PFSK-1 (cell line): Measurements from ENCODE around the gene UCP3.

Experiments used
- POLR2AphosphoS5 ChIP-seq: IDR thresholded peaks from 2 replicates; pipeline ENCODE4 v1.6.1; 2012; ENCODE audit warnings: low read depth, mild to moderate bottlenecking, control low read depth, low read length, moderate library complexity
- SIN3A ChIP-seq: IDR thresholded peaks from 2 replicates; pipeline ENCODE4 v1.6.1; 2012; ENCODE audit warnings: mild to moderate bottlenecking, low read length, moderate library complexity, borderline replicate concordance; ENCODE audit not compliant: insufficient read depth
- TAF1 ChIP-seq: IDR thresholded peaks from 2 replicates; pipeline ENCODE4 v1.6.1; 2012; ENCODE audit warnings: low read length, control low read depth, borderline replicate concordance; ENCODE audit not compliant: insufficient read depth
- TF ChIP-seq, protein P1 (sequence below), 2 experiments: IDR thresholded peaks; 2 replicates each; pipeline versions ENCODE4 v1.6.1 to v1.8.0; 2011 to 2012; ENCODE audit warnings: low read depth in 2 of 2, low read length in 2 of 2, control low read depth in 1 of 2, inconsistent platforms in 1 of 2, mild to moderate bottlenecking in 1 of 2, moderate library complexity in 1 of 2; ENCODE audit not compliant: insufficient read depth in 1 of 2

DNA sequence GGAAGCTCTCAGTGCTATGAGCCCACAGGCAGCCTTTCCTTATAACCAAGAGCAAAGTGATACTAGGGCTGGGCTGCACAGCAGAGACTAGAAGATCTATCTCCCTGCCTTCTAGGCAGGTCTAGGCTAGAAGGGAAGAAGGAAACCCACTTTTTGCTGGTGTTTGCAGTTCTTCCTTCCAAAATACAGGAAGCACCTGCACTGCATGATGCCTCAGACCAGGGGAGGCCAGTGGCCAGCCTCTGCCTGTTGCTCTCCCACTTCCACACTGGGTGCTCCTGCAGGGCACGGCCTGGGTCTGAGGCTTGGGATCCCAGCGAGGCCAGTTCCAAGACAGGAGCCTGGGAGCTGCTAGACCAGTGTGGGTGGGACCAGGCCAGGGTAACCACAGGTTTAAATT lies 6.0 kb upstream of the UCP3 start:
- no peak for TF ChIP-seq POLR2AphosphoS5
- TF ChIP-seq, protein P1, sequence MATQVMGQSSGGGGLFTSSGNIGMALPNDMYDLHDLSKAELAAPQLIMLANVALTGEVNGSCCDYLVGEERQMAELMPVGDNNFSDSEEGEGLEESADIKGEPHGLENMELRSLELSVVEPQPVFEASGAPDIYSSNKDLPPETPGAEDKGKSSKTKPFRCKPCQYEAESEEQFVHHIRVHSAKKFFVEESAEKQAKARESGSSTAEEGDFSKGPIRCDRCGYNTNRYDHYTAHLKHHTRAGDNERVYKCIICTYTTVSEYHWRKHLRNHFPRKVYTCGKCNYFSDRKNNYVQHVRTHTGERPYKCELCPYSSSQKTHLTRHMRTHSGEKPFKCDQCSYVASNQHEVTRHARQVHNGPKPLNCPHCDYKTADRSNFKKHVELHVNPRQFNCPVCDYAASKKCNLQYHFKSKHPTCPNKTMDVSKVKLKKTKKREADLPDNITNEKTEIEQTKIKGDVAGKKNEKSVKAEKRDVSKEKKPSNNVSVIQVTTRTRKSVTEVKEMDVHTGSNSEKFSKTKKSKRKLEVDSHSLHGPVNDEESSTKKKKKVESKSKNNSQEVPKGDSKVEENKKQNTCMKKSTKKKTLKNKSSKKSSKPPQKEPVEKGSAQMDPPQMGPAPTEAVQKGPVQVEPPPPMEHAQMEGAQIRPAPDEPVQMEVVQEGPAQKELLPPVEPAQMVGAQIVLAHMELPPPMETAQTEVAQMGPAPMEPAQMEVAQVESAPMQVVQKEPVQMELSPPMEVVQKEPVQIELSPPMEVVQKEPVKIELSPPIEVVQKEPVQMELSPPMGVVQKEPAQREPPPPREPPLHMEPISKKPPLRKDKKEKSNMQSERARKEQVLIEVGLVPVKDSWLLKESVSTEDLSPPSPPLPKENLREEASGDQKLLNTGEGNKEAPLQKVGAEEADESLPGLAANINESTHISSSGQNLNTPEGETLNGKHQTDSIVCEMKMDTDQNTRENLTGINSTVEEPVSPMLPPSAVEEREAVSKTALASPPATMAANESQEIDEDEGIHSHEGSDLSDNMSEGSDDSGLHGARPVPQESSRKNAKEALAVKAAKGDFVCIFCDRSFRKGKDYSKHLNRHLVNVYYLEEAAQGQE (IDR thresholded peaks at IDR 0.05; ENCODE audit: insufficient read depth in 1 of 2, low read depth in 2 of 2, low read length in 2 of 2): no peak
- no peak for TF ChIP-seq TAF1
- TF ChIP-seq SIN3A: no peak
